ENCODE results near the gene SETD1A. TPM values are rescaled to one million over a fixed set of nuclear protein-coding genes. Genes with fewer than 3 reads are reported as not detected.

SETD1A gene
- total RNA-seq, 1 donor from 2014 or later: 7.4 TPM

- peak overlapping the region; percentile 72 for H3K4me3 ChIP-seq
- H3K4me1 ChIP-seq: peaks cover 20% of the 10 kb centered on the region
- H3K27ac ChIP-seq (replicated peaks): peak overlapping the region; percentile 85
- H3K9me3 ChIP-seq (replicated peaks): no peaks in the 10 kb centered on the region
- peaks cover 29% of the 10 kb centered on the region for H3K36me3 ChIP-seq
- DNase-seq: no peak
- TF ChIP-seq CTCF (IDR thresholded peaks at IDR 0.05; ENCODE audit: borderline replicate concordance): no peak
- no peaks in the 10 kb centered on the region for H3K27me3 ChIP-seq (ENCODE audit: low read depth)
- intact Hi-C loops (cut with micrococcal nuclease): loop anchor here (10.0 kb wide), 2 partner anchors 159 to 469 kb away; partner anchors contain the start of gene ARMC5
These were observed 28.0 kb downstream of the SETD1A start for GRCh38 chr16:30985401-30986128.

GRCh38 chr16:30986129-30986991 lies 28.8 kb downstream of the SETD1A start:
- no peak for DNase-seq
- no peak overlapping the region for H3K27ac ChIP-seq (replicated peaks)
- intact Hi-C loops (cut with micrococcal nuclease): loop anchor here (10.0 kb wide), 2 partner anchors 158 to 468 kb away; partner anchors contain the start of gene ARMC5
- H3K9me3 ChIP-seq (replicated peaks): no peaks in the 10 kb centered on the region
- H3K27me3 ChIP-seq (ENCODE audit: low read depth): no peaks in the 10 kb centered on the region
- no peak for TF ChIP-seq CTCF (IDR thresholded peaks at IDR 0.05; ENCODE audit: borderline replicate concordance)
- H3K36me3 ChIP-seq: peaks cover 21% of the 10 kb centered on the region
- peaks cover 20% of the 10 kb centered on the region for H3K4me1 ChIP-seq
- peak overlapping the region; percentile 72 for H3K4me3 ChIP-seq

GRCh38 chr16:30987581-30988190 lies 30.1 kb downstream of the SETD1A start:
- no peak for TF ChIP-seq CTCF (IDR thresholded peaks at IDR 0.05; ENCODE audit: borderline replicate concordance)
- intact Hi-C loops (cut with micrococcal nuclease): loop anchor here (10.0 kb wide), 2 partner anchors 157 to 467 kb away; partner anchors contain the start of gene ARMC5
- Histone ChIP-seq H3K4me3 (no peak overlapping the region), H3K27ac (replicated peaks) (no peak overlapping the region), H3K36me3 (peaks cover 13% of the 10 kb centered on the region), H3K9me3 (replicated peaks) (no peaks in the 10 kb centered on the region), H3K27me3 (ENCODE audit: low read depth) (no peaks in the 10 kb centered on the region), H3K4me1 (peaks cover 20% of the 10 kb centered on the region)
- DNase-seq: no peak

- Histone ChIP-seq H3K9me3 (replicated peaks) (no peaks in the 10 kb centered on the region), H3K4me1 (peaks cover 20% of the 10 kb centered on the region), H3K27me3 (ENCODE audit: low read depth) (no peaks in the 10 kb centered on the region), H3K4me3 (no peak overlapping the region), H3K36me3 (no peaks in the 10 kb centered on the region), H3K27ac (replicated peaks) (peak overlapping the region; percentile 52)
- no peak for TF ChIP-seq CTCF (IDR thresholded peaks at IDR 0.05; ENCODE audit: borderline replicate concordance)
- no peak for DNase-seq
- intact Hi-C loops (cut with micrococcal nuclease): loop anchor here (10.0 kb wide), 2 partner anchors 155 to 465 kb away; partner anchors contain the start of gene ARMC5
These were observed 32.0 kb downstream of the SETD1A start for GRCh38 chr16:30989469-30990047.

- intact Hi-C loops (cut with micrococcal nuclease): no loop called here
- Histone ChIP-seq H3K4me1 (peaks cover 15% of the 10 kb centered on the region), H3K9me3 (replicated peaks) (no peaks in the 10 kb centered on the region), H3K27me3 (ENCODE audit: low read depth) (no peaks in the 10 kb centered on the region), H3K4me3 (no peak overlapping the region), H3K36me3 (no peaks in the 10 kb centered on the region), H3K27ac (replicated peaks) (no peak overlapping the region)
- no peak for TF ChIP-seq CTCF (IDR thresholded peaks at IDR 0.05; ENCODE audit: borderline replicate concordance)
- no peak for DNase-seq
These were observed 32.6 kb downstream of the SETD1A start for GRCh38 chr16:30990105-30990504.
